PFSK-1 (cell line): Measurements from ENCODE around the gene SDCCAG8.

Source experiments
- REST ChIP-seq, 2 experiments: IDR thresholded peaks; 2 replicates each; pipeline versions ENCODE4 v1.6.1 to v1.8.0; 2011 to 2012; ENCODE audit warnings: low read depth in 2 of 2, low read length in 2 of 2, control low read depth in 1 of 2, inconsistent platforms in 1 of 2, mild to moderate bottlenecking in 1 of 2, moderate library complexity in 1 of 2; ENCODE audit not compliant: insufficient read depth in 1 of 2
- TAF1 ChIP-seq: IDR thresholded peaks from 2 replicates; pipeline ENCODE4 v1.6.1; 2012; ENCODE audit warnings: low read length, control low read depth, borderline replicate concordance; ENCODE audit not compliant: insufficient read depth

GRCh38 chr1:243510928-243511327 is 255.1 kb downstream of the SDCCAG8 start:
- TF ChIP-seq TAF1 = no peak
- no peak for TF ChIP-seq REST (IDR thresholded peaks at IDR 0.05; ENCODE audit: insufficient read depth in 1 of 2, low read depth in 2 of 2, low read length in 2 of 2)
